Hepatic stellate cell (primary cell): Measurements from ENCODE around the gene DHX30.

ENCODE experiments used
- DNase-seq: peaks from one replicate; pipeline ENCODE4 v3.0.0; 2011; ENCODE audit warnings: low spot score

Gene DHX30

GRCh38 chr3:47852604-47853602, 50.0 kb downstream of the DHX30 start:
- no peak for DNase-seq

- DNase-seq = no peak
Observed at GRCh38 chr3:47854267-47854666, 51.3 kb downstream of the DHX30 start.

GRCh38 chr3:47854720-47855455, 52.0 kb downstream of the DHX30 start:
- no peak for DNase-seq

GRCh38 chr3:47855461-47856383, 52.8 kb downstream of the DHX30 start:
- DNase-seq = no peak

- no peak for DNase-seq
Observed at GRCh38 chr3:47856669-47857068, 53.7 kb downstream of the DHX30 start.

- no peak for DNase-seq
Observed at GRCh38 chr3:47857151-47857550, 54.2 kb downstream of the DHX30 start.

- no peak for DNase-seq
Observed at GRCh38 chr3:47859956-47860605, 57.1 kb downstream of the DHX30 start.

- DNase-seq = no peak
Observed at GRCh38 chr3:47863391-47864128, 60.6 kb downstream of the DHX30 start.

- DNase-seq = no peak
Observed at GRCh38 chr3:47865192-47865591, 62.3 kb downstream of the DHX30 start.

GRCh38 chr3:47867451-47868044, 64.6 kb downstream of the DHX30 start:
- no peak for DNase-seq

GRCh38 chr3:47868306-47868705, 65.4 kb downstream of the DHX30 start:
- DNase-seq = no peak

- no peak for DNase-seq
Observed at GRCh38 chr3:47870156-47870555, 67.2 kb downstream of the DHX30 start.

GRCh38 chr3:47870702-47871260, 67.8 kb downstream of the DHX30 start:
- DNase-seq = no peak

GRCh38 chr3:47871389-47871788, 68.5 kb downstream of the DHX30 start:
- no peak for DNase-seq

- no peak for DNase-seq
Observed at GRCh38 chr3:47872916-47873315, 70.0 kb downstream of the DHX30 start.

GRCh38 chr3:47874438-47874837, 71.5 kb downstream of the DHX30 start:
- DNase-seq = no peak

- DNase-seq = no peak
Observed at GRCh38 chr3:47874913-47875312, 72.0 kb downstream of the DHX30 start.

GRCh38 chr3:47877290-47877689, 74.4 kb downstream of the DHX30 start:
- peak; percentile 27 for DNase-seq

GRCh38 chr3:47877719-47878118, 74.8 kb downstream of the DHX30 start:
- no peak for DNase-seq

GRCh38 chr3:47882338-47882737, 79.4 kb downstream of the DHX30 start:
- no peak for DNase-seq
